ENCODE data around the gene TRAF1.

- TF ChIP-seq CTCF (IDR thresholded peaks at IDR 0.05; ENCODE audit: low read depth, low read length, missing input control) = no peak
- no peak for TF ChIP-seq EGR1 (IDR thresholded peaks at IDR 0.05; ENCODE audit: low read depth in 2 of 2)
- TF ChIP-seq ZBTB33 (IDR thresholded peaks at IDR 0.05) = no peak
- no peak for TF ChIP-seq YY1 (IDR thresholded peaks at IDR 0.05)
- no peak for TF ChIP-seq TAF1 (conservative IDR thresholded peaks at IDR 0.05)
- no peak for TF ChIP-seq FOXA2 (IDR thresholded peaks at IDR 0.05)
Measured at GRCh38 chr9:120942186-120943001, 15.8 kb upstream of the TRAF1 start.

Data from liver (tissue), 3 donors.